ENCODE data around the gene HNRNPU.
"Not testable (repeated sequence)": the region's sequence is repeated elsewhere in the genome, so short reads cannot be mapped to it uniquely, and the experiment has no call there.

HNRNPU gene

DNA sequence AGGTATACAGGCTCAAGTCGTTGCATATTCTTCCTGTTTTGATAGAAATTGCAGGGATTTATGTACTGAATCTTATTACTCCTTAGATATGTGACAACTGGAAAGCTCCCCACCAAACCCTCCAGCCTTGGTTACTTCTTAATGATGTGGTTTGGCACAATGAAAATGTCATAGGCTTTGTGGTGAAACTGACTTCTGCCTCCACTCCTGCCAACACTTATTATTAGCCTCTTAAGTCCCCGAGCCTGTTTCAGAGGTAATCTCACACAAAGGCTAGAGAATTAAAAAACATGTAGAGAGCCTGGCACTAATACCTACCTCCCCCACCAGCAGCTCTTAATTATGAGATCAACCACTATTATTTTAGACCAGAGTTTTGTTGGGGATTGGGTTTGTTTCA is 24.7 kb downstream of the HNRNPU start:
- peak; percentile 35 for DNase-seq

DNA sequence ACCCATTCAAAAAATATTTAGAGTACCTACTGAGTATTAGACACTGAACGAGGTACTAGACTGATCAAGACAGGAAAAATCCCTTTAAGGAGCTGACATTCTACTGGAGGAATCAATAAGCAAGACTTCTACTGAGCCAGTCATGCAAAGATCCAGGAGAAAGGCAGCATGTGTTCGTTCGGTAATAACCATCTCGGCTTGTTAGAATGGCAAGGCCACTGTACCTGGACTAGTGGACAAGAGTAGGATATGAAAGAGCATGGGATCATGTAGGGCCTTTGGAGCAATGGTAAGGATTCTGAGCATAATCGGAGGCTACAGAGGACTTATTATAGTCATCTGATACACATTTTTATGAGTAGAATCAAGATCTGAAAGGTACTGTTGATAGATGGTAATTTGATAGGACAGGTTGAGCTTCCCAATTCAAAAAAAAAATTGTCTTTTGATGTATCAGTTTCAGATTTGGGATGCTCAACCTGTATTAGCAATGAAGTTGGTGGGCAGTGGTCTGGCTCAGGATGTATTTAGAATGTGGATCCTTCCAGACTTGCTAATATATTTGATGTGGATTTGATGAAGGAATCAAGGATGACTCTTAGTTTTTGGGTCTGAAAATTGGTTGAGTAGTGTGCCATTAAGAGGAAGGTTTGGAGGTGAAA is 26.6 kb downstream of the HNRNPU start:
- no peak for DNase-seq

DNA sequence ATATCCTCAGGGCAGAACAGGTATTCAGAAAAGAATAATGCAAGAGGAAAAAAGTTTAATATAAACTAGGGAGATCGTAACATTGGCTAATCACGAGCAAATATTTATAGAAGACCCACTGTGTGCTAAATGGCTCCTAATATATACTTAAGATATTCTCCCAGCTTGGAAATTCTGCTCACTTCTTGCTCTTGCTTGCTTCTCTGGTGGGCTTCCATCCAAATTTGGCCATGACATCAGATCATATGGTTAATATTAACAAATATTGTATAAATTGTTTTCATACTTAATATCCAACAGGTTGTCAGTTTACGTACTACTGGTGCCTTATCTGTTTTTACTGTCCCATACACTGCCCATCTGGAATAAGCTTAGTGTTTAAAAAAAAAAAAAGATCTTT is 27.8 kb downstream of the HNRNPU start:
- no peak for DNase-seq

DNA sequence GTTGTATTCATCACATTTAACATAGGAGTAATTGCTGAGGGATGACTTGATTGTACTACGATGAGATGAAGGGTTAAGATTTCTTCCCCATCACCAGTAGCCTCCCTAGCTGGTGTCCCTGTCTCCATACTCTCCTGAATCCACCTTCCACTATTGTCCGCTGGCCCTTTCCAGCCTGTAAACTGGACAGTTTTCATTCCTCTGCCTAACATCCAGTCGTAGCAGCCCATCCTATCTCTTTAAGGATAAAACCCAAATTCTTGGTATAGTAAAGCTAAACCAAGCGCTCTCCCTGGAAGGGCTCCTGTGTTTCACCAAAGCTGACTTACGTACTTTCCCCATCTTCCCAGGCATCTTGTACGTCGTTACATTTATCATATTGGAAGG is 28.2 kb downstream of the HNRNPU start:
- DNase-seq = no peak

DNA sequence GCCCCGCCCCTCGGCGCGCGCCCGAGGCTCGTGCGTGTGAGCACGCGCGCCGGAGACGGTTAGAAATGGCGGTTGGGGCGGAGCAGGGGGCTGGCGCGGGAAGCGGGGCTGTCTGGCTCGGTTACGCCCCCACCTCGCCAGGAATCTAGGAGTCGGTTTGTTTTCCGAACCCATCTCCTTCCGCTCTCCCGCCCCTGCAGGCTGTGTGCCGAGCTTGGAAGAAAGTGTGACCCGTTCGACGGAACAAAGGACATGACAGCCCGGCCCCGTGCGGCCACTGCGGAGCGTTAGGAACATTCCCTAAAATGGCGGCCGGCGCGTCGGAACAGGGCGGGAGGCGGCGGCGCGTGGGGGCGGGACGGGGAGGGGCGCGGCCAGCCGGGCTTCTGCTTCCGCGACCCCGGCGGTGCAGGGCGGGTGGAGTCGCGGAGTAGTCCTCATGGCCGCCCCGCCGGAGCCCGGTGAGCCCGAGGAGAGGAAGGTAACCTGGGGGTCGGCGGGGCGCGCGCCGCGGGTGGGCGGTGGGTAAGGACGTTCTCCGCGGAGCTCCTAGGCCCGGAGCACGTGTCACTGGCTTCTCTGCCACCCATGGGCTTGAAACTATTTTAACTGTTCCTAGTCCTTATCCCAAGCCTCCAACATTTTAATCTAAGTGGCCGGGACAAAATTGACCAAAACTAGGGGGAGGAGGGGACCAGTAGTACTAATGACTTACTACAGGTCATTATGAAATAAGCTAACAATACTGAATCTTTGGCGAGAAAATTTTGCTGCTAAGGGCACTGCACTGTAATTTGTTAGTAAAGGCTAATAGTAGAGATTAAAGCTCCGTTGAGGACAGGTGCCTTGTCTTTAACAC is 28.8 kb downstream of the HNRNPU start, which contains the start of gene COX20:
COX20 (plus strand) TSS at position 383 of the 859 bp plus-strand sequence; CDS start at position 440, 57 bp downstream.
- peak; percentile 92 for DNase-seq

DNA sequence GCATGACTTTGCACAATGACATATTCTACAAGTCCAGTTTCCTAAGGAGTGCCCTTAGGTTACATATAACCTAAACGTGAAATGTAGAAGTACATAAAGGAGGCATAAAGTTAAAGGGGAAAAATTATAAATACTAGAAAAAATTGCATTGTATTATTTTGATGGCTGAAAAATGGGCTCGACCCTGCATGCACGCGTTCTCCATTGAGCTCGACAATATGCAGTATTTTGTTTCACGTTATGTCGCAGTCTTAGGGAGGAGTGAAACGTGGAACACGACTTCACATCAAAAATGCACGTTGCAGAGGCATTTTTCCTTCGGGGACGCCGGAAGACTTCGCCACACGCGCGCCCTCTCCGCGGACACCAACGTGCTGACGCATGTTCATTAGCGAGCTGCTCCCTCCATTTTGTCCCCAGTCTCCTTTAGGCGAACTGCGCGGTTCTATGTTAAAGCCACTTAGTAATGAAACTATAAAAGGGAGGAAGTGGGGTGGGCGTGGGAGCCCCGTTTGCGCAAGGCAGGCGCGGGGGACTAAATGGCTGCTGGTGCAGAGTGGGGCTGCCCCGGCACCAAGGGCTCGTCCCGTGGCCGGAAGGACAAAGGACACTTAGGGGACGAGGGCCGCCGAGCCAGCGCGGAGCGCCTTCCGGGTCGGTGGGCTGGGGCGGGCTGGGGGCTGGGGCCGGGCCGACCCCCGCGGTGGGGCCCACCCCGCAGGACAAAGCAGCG is 29.6 kb downstream of the HNRNPU start:
- DNase-seq = peak; percentile 92

DNA sequence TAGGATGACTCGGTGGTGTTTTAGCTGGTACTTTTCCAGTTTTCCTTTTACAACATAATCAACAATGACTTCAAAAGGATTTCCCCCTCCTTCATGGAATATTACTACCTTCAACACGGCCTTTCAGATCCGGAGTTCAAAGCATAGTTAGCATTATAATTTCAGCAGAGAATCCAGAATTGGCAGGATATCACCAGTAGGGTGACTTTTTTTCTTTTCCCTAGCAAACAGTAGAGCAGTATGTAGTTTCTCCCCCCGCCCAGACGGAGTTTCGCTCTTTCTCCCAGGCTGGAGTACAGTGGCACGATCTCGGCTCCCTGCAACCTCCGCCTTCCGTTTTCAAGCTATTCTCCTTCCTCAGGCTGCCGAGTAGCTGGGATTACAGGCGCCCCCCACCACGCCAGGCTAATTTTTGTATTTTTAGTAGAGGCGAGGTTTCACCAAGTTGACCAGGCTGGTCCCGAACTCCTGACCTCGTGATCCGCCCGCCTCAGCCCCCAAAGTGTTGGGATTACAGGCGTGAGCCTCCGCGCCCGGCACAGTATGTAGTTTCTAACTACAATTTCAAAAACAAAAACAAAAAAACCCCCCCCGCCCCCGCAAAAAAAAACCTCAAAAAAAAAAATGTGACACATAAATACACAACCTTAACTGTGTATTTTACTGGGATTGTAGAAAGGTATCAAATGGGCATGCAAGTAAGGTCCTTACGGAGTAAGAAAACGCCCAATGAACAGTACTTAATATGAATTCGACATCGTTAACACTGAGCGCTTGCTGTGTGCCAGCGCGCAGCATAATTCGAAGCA is 30.4 kb downstream of the HNRNPU start:
- peak; percentile 70 for DNase-seq

DNA sequence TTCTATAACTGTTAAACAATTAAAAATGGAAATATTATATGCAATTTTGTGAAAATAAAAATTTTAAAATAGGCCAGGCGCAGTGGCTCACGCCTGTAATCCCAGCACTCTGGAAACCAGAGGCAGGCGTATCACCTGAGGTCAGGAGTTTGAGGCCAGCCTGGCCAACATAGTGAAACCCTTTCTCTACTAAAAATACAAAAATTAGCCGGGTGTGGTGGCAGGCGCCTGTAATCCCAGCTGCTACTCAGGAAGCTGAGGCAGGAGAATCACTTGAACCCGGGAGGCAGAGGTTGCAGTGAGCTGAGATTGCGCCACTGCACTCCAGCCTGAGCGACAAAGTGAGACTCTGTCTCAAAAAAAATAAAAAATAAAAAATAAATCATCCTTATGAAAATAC is 31.1 kb downstream of the HNRNPU start:
- DNase-seq = not testable (repeated sequence)

GRCh38 chr1:244830639-244831038 is 33.7 kb downstream of the HNRNPU start:
- no peak for DNase-seq

DNA sequence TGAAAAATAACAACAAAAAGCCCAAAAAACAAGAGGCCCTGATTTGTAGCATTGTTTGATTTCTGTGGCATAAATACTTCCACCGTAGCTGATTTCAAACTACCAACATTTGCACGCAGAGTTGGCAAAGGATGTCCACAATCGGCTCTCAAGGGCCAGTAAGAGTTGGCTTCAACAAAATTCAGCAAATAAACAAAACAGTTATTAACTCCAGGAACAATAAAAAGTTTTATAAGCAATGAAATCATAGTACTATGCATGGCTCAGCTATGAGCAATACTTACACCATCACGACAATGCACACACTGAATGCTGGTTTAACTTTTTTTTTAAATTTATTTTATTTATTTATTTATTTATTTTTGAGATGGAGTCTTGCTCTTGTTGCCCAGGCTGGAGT is 37.6 kb downstream of the HNRNPU start:
- DNase-seq = no peak

GRCh38 chr1:244822878-244823277 is 41.5 kb downstream of the HNRNPU start:
- DNase-seq = no peak

- DNase-seq = no peak
These were observed 43.2 kb downstream of the HNRNPU start for GRCh38 chr1:244821134-244821533.

- DNase-seq = no peak
These were observed 44.2 kb downstream of the HNRNPU start for GRCh38 chr1:244820131-244820530.

DNA sequence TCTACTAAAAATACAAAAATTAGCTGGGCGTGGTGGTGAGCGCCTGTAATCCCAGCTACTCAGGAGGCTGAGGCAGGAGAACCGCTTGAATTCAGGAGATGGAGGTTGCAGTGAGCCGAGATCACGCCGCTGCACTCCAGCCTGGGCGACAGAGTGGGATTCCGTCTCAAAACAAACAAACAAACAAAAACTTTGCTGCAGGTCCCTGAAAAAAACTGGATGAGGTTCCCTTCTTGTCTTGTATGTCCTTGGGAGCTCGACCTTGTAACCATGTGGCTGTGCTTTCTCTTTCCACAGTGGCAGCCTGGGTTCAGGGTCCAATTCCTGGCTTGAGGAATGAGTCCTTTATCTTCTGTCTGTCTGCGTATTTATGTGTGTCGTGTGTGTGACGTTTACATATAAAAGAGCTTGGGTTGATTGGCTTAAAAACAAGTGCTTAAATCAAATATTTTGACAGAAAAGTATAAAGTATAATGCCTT is 46.9 kb downstream of the HNRNPU start:
- DNase-seq = no peak

DNA sequence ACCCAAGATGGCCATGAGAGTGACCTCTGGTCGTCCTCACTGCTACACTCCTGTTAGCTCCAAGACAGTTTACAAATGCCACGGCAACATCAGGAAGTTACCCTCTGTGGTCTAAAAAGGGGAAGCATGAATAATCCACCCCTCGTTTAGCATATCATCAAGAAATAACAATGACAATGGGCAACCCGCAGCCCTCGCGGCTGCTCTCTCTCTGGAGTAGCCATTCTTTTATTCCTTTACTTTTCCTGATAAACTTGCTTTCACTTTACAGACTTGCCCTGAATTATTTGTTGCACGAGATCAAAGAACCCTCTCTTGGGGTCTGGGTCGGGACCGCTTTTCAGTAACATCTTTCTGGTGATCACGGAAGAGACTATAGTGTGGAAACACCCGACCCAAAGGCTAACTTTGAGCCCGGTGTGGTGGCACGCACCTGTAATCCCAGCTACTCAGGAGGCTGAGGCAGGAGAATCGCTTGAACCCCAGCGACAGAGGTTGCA is 48.7 kb downstream of the HNRNPU start:
- no peak for DNase-seq

DNA sequence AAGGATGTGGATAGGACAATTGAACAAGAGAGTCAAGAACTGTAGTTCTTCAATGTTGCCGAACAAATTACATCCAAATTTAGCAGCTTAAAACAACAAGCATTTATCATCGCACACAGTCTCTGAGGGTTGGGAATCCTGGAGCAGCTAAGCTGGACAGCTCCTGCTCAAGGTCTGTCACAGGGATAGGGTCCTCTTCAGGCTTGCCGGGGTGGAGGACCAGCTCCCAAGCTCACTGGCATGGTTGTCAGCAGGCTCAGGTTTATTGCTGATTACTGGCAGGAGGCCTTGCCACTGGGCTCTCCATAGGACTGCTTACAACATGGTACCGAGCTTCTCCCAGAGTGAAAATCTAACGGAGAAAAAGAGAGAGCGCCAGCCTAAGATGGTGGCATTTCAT is 51.0 kb downstream of the HNRNPU start:
- no peak for DNase-seq

DNA sequence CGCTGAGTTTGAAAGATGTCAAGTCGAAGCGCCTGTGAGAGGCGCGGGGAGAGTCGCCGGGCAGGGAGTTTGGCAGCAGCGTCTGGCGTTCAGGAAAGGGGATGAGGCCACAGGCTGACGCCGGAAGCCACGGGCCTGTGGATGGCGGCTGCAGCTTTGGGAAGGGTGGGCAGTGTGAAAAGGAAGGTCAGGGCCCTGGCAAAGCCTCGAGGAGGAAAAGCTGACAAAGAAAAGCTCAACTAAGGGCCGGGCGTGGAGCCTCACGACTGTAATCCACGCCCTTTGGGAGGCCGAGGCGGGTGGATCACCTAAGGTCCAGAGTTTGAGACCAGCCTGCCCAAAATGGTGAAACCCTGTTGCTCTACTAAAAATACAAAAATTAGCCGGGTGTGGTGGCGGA is 54.1 kb downstream of the HNRNPU start:
- DNase-seq = no peak

- no peak for DNase-seq
These were observed 57.2 kb downstream of the HNRNPU start for GRCh38 chr1:244807138-244807537.

DNA sequence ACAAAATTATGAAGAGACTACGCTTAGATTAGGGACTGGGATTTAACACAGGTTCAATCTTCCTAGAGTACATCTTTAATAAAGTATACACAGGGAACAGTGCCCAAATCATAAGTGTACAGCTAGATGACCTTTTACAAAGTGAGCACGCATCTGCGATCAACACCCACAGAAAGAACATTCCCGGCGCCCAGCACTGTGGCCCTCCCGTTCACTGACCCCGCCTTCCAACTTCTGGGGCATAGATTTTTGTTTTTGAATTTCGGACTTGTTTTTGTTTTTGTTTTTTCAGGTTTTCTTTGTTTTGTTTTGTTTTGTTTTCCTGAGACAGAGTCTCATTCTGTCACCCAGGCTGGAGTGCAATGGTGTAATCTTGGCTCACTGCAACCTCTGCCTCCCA is 59.5 kb downstream of the HNRNPU start:
- no peak for DNase-seq

GRCh38 chr1:244802556-244803239 is 61.6 kb downstream of the HNRNPU start:
- no peak for DNase-seq

- no peak for DNase-seq
These were observed 62.3 kb downstream of the HNRNPU start for GRCh38 chr1:244802041-244802440.

DNA sequence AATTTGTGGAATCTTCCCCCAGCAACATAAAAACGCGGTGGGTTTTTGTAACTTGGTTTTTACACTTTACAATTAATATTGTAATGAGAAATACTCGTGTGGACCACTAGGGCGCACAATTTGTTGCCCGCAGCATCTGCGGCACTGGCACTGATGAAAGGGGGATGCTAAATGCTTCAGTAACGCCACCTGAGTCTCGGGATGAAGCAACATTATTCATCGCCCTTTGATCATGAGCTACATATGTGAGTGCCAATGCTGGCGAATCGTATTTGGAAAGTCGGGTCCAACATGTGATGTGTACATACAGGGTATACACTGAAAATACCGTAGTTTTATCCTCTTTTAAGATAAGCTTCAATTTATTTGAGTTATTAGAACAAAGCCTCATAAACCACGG is 63.1 kb downstream of the HNRNPU start:
- DNase-seq = no peak
